Measurements from ENCODE around the gene CD69.
"Not testable (repeated sequence)": the region's sequence is repeated elsewhere in the genome, so short reads cannot be mapped to it uniquely, and the experiment has no call there.

The CD69 gene

GRCh38 chr12:9750276-9751203 lies 10.2 kb downstream of the CD69 start:
- no peak for DNase-seq (ENCODE audit: low read depth)

GRCh38 chr12:9749640-9750039 lies 11.1 kb downstream of the CD69 start:
- DNase-seq (ENCODE audit: low read depth): no peak

- DNase-seq (ENCODE audit: low read depth): no peak
Measured at GRCh38 chr12:9745199-9745598, 15.5 kb downstream of the CD69 start.

- DNase-seq (ENCODE audit: low read depth): no peak
Measured at GRCh38 chr12:9742661-9743060, 18.0 kb downstream of the CD69 start.

GRCh38 chr12:9741726-9742125 lies 19.0 kb downstream of the CD69 start:
- no peak for DNase-seq (ENCODE audit: low read depth)

- no peak for DNase-seq (ENCODE audit: low read depth)
Measured at GRCh38 chr12:9740106-9740750, 20.5 kb downstream of the CD69 start.

GRCh38 chr12:9739404-9740105 lies 21.1 kb downstream of the CD69 start:
- not testable (repeated sequence) for DNase-seq (ENCODE audit: low read depth)

GRCh38 chr12:9738905-9739304 lies 21.8 kb downstream of the CD69 start:
- not testable (repeated sequence) for DNase-seq (ENCODE audit: low read depth)

GRCh38 chr12:9736936-9737705 lies 23.6 kb downstream of the CD69 start:
- DNase-seq (ENCODE audit: low read depth): no peak

GRCh38 chr12:9735601-9736000 lies 25.1 kb downstream of the CD69 start:
- no peak for DNase-seq (ENCODE audit: low read depth)

- no peak for DNase-seq (ENCODE audit: low read depth)
Measured at GRCh38 chr12:9732921-9733461, 27.7 kb downstream of the CD69 start, which contains the start of gene CLECL1. TSS of gene CLECL1 (minus strand) at chr12:9733097.

GRCh38 chr12:9731797-9732196 lies 28.9 kb downstream of the CD69 start:
- no peak for DNase-seq (ENCODE audit: low read depth)

- DNase-seq (ENCODE audit: low read depth): no peak
Measured at GRCh38 chr12:9731393-9731792, 29.3 kb downstream of the CD69 start.

- DNase-seq (ENCODE audit: low read depth): no peak
Measured at GRCh38 chr12:9730591-9730990, 30.1 kb downstream of the CD69 start.

GRCh38 chr12:9730011-9730410 lies 30.7 kb downstream of the CD69 start:
- no peak for DNase-seq (ENCODE audit: low read depth)

- no peak for DNase-seq (ENCODE audit: low read depth)
Measured at GRCh38 chr12:9729082-9729481, 31.6 kb downstream of the CD69 start.

- no peak for DNase-seq (ENCODE audit: low read depth)
Measured at GRCh38 chr12:9727813-9728212, 32.9 kb downstream of the CD69 start.

- no peak for DNase-seq (ENCODE audit: low read depth)
Measured at GRCh38 chr12:9725213-9725870, 35.4 kb downstream of the CD69 start.

- no peak for DNase-seq (ENCODE audit: low read depth)
Measured at GRCh38 chr12:9724023-9724422, 36.7 kb downstream of the CD69 start.

- no peak for DNase-seq (ENCODE audit: low read depth)
Measured at GRCh38 chr12:9721394-9722092, 39.2 kb downstream of the CD69 start.

Data from non-pigmented ciliary epithelial cell (primary cell).